Activated naive CD8-positive, alpha-beta T cell treated with anti-CD3 and anti-CD28 coated beads for 36 hours (primary cell): ENCODE data around the gene NR5A1. TPM values are rescaled to one million over a fixed set of nuclear protein-coding genes. Genes with fewer than 3 reads are reported as not detected.
A peak's percentile ranks its signal among the peaks of the same experiment; 100 is the strongest.

Experiments
- DNase-seq: peaks from one replicate; pipeline ENCODE4 v3.0.0; 2021
- H3K27ac Mint-ChIP-seq: one replicate; pipeline ENCODE4 v1.8.0; 2022; ENCODE audit warnings: mild to moderate bottlenecking, moderate library complexity, mixed read lengths
- H3K27me3 Mint-ChIP-seq: one replicate; pipeline ENCODE4 v1.8.0; 2022; ENCODE audit warnings: mild to moderate bottlenecking, mixed read lengths
- H3K36me3 Mint-ChIP-seq: one replicate; pipeline ENCODE4 v1.8.0; 2021; ENCODE audit warnings: mild to moderate bottlenecking, mixed read lengths
- H3K4me1 Mint-ChIP-seq: one replicate; pipeline ENCODE4 v1.8.0; 2021; ENCODE audit warnings: mixed read lengths
- H3K4me3 Mint-ChIP-seq: one replicate; pipeline ENCODE4 v1.8.0; 2022; ENCODE audit warnings: mild to moderate bottlenecking, moderate library complexity, mixed read lengths
- H3K9me3 Mint-ChIP-seq: one replicate; pipeline ENCODE4 v1.8.0; 2022; ENCODE audit warnings: mixed read lengths
- total RNA-seq, 2 experiments: library from RNA; stranded (reverse); gene quantifications; one replicate each; pipeline ENCODE4 v1.2.3, GENCODE V29; 2021

Gene NR5A1
- total RNA-seq, 2 experiments from 2014 or later, result not detected

- H3K4me1 Mint-ChIP-seq, result peaks cover 5% of the 10 kb centered on the region
- H3K36me3 Mint-ChIP-seq, result no peaks in the 10 kb centered on the region
- no peak overlapping the region for H3K27ac Mint-ChIP-seq
- peaks cover 32% of the 10 kb centered on the region for H3K27me3 Mint-ChIP-seq
- no peak overlapping the region for H3K4me3 Mint-ChIP-seq
- no peaks in the 10 kb centered on the region for H3K9me3 Mint-ChIP-seq
- DNase-seq, result no peak
Measured at GRCh38 chr9:124506433-124506832, 766 bp downstream of the NR5A1 start.

- Mint-ChIP-seq H3K27ac (no peak overlapping the region), H3K27me3 (peaks cover 32% of the 10 kb centered on the region), H3K9me3 (no peaks in the 10 kb centered on the region), H3K4me3 (no peak overlapping the region), H3K4me1 (peaks cover 8% of the 10 kb centered on the region), H3K36me3 (no peaks in the 10 kb centered on the region)
- no peak for DNase-seq
Measured at GRCh38 chr9:124505901-124506346, 1.3 kb downstream of the NR5A1 start.

GRCh38 chr9:124505006-124505900, 1.9 kb downstream of the NR5A1 start:
- H3K4me3 Mint-ChIP-seq, result peak overlapping the region; percentile 10
- peaks cover 32% of the 10 kb centered on the region for H3K27me3 Mint-ChIP-seq
- DNase-seq, result no peak
- peaks cover 12% of the 10 kb centered on the region for H3K4me1 Mint-ChIP-seq
- no peaks in the 10 kb centered on the region for H3K36me3 Mint-ChIP-seq
- H3K27ac Mint-ChIP-seq, result no peak overlapping the region
- H3K9me3 Mint-ChIP-seq, result no peaks in the 10 kb centered on the region

- peaks cover 32% of the 10 kb centered on the region for H3K27me3 Mint-ChIP-seq
Measured at GRCh38 chr9:124504530-124505005, 2.6 kb downstream of the NR5A1 start.

GRCh38 chr9:124503713-124504529, 3.3 kb downstream of the NR5A1 start:
- peaks cover 19% of the 10 kb centered on the region for H3K4me1 Mint-ChIP-seq
- no peaks in the 10 kb centered on the region for H3K36me3 Mint-ChIP-seq

More at GRCh38 chr9:124504530-124505005, 2.6 kb downstream of the NR5A1 start:
- peaks cover 13% of the 10 kb centered on the region for H3K4me1 Mint-ChIP-seq
- no peaks in the 10 kb centered on the region for H3K9me3 Mint-ChIP-seq
- no peaks in the 10 kb centered on the region for H3K36me3 Mint-ChIP-seq
- no peak overlapping the region for H3K4me3 Mint-ChIP-seq
- H3K27ac Mint-ChIP-seq, result no peak overlapping the region
- DNase-seq, result no peak

GRCh38 chr9:124502711-124503702, 4.2 kb downstream of the NR5A1 start:
- Mint-ChIP-seq H3K4me3 (no peak overlapping the region), H3K27me3 (peaks cover 32% of the 10 kb centered on the region)
- no peak for DNase-seq

More at GRCh38 chr9:124503713-124504529, 3.3 kb downstream of the NR5A1 start:
- Mint-ChIP-seq H3K9me3 (no peaks in the 10 kb centered on the region), H3K27me3 (peaks cover 32% of the 10 kb centered on the region), H3K4me3 (peak overlapping the region; percentile 75), H3K27ac (no peak overlapping the region)
- DNase-seq, result no peak

GRCh38 chr9:124501771-124502320, 5.4 kb downstream of the NR5A1 start:
- H3K36me3 Mint-ChIP-seq, result no peaks in the 10 kb centered on the region
- no peak for DNase-seq
- H3K27ac Mint-ChIP-seq, result no peak overlapping the region
- H3K4me3 Mint-ChIP-seq, result no peak overlapping the region
- H3K4me1 Mint-ChIP-seq, result peaks cover 21% of the 10 kb centered on the region
- no peaks in the 10 kb centered on the region for H3K9me3 Mint-ChIP-seq
- peaks cover 32% of the 10 kb centered on the region for H3K27me3 Mint-ChIP-seq

More at GRCh38 chr9:124502711-124503702, 4.2 kb downstream of the NR5A1 start:
- Mint-ChIP-seq H3K4me1 (peaks cover 21% of the 10 kb centered on the region), H3K36me3 (no peaks in the 10 kb centered on the region), H3K9me3 (no peaks in the 10 kb centered on the region), H3K27ac (no peak overlapping the region)

GRCh38 chr9:124500796-124501611, 6.2 kb downstream of the NR5A1 start:
- Mint-ChIP-seq H3K27me3 (peaks cover 26% of the 10 kb centered on the region), H3K9me3 (no peaks in the 10 kb centered on the region), H3K4me3 (no peak overlapping the region), H3K27ac (no peak overlapping the region), H3K4me1 (peaks cover 27% of the 10 kb centered on the region), H3K36me3 (no peaks in the 10 kb centered on the region)
- no peak for DNase-seq

GRCh38 chr9:124500028-124500795, 7.0 kb downstream of the NR5A1 start:
- DNase-seq, result no peak
- H3K9me3 Mint-ChIP-seq, result no peaks in the 10 kb centered on the region
- H3K27me3 Mint-ChIP-seq, result peaks cover 18% of the 10 kb centered on the region
- peaks cover 32% of the 10 kb centered on the region for H3K4me1 Mint-ChIP-seq
- H3K36me3 Mint-ChIP-seq, result no peaks in the 10 kb centered on the region
- no peak overlapping the region for H3K4me3 Mint-ChIP-seq
- no peak overlapping the region for H3K27ac Mint-ChIP-seq

- Mint-ChIP-seq H3K27ac (no peak overlapping the region), H3K9me3 (no peaks in the 10 kb centered on the region), H3K27me3 (peaks cover 15% of the 10 kb centered on the region), H3K4me3 (no peak overlapping the region), H3K36me3 (no peaks in the 10 kb centered on the region), H3K4me1 (peaks cover 38% of the 10 kb centered on the region)
- DNase-seq, result no peak
Measured at GRCh38 chr9:124499216-124499615, 8.0 kb downstream of the NR5A1 start.

- Mint-ChIP-seq H3K27ac (no peak overlapping the region), H3K36me3 (no peaks in the 10 kb centered on the region), H3K9me3 (no peaks in the 10 kb centered on the region), H3K27me3 (peaks cover 9% of the 10 kb centered on the region), H3K4me1 (peaks cover 37% of the 10 kb centered on the region), H3K4me3 (no peak overlapping the region)
- DNase-seq, result no peak
Measured at GRCh38 chr9:124498499-124499146, 8.6 kb downstream of the NR5A1 start.

GRCh38 chr9:124498040-124498439, 9.2 kb downstream of the NR5A1 start:
- no peaks in the 10 kb centered on the region for H3K9me3 Mint-ChIP-seq
- H3K27ac Mint-ChIP-seq, result no peak overlapping the region
- no peak for DNase-seq
- no peak overlapping the region for H3K4me3 Mint-ChIP-seq
- H3K27me3 Mint-ChIP-seq, result peaks cover 6% of the 10 kb centered on the region
- H3K4me1 Mint-ChIP-seq, result peaks cover 36% of the 10 kb centered on the region
- H3K36me3 Mint-ChIP-seq, result no peaks in the 10 kb centered on the region
